ENCODE data around the gene THSD7B.
"Not testable (repeated sequence)": the region's sequence is repeated elsewhere in the genome, so short reads cannot be mapped to it uniquely, and the experiment has no call there.

Gene THSD7B

GRCh38 chr2:137049518-137049917 lies 284.2 kb downstream of the THSD7B start:
- no peak for DNase-seq
- no peaks in the 10 kb centered on the region for H3K9me3 ChIP-seq (ENCODE audit: control insufficient read depth, low read length)
- no peak overlapping the region for H3K4me3 ChIP-seq (ENCODE audit: insufficient read depth, low read depth, low read length, poor library complexity, severe bottlenecking)
- no peaks in the 10 kb centered on the region for H3K27me3 ChIP-seq (replicated peaks; ENCODE audit: control insufficient read depth, insufficient read depth, low read length, poor library complexity, severe bottlenecking)
- H3K4me1 ChIP-seq (ENCODE audit: control insufficient read depth, insufficient read depth, low read length, poor library complexity, severe bottlenecking) = no peaks in the 10 kb centered on the region
- H3K27ac ChIP-seq (ENCODE audit: insufficient read depth, low read length, poor library complexity, severe bottlenecking) = no peak overlapping the region
- H3K36me3 ChIP-seq (ENCODE audit: control insufficient read depth, insufficient read depth, low read length) = no peaks in the 10 kb centered on the region

GRCh38 chr2:137050949-137051348 lies 285.6 kb downstream of the THSD7B start:
- no peaks in the 10 kb centered on the region for H3K4me1 ChIP-seq (ENCODE audit: control insufficient read depth, insufficient read depth, low read length, poor library complexity, severe bottlenecking)
- DNase-seq = no peak

GRCh38 chr2:137051778-137052398 lies 286.5 kb downstream of the THSD7B start:
- no peak for DNase-seq
- Histone ChIP-seq H3K36me3 (ENCODE audit: control insufficient read depth, insufficient read depth, low read length) (no peaks in the 10 kb centered on the region), H3K27me3 (replicated peaks; ENCODE audit: control insufficient read depth, insufficient read depth, low read length, poor library complexity, severe bottlenecking) (no peaks in the 10 kb centered on the region), H3K4me1 (ENCODE audit: control insufficient read depth, insufficient read depth, low read length, poor library complexity, severe bottlenecking) (no peaks in the 10 kb centered on the region), H3K4me3 (ENCODE audit: insufficient read depth, low read depth, low read length, poor library complexity, severe bottlenecking) (no peak overlapping the region), H3K9me3 (ENCODE audit: control insufficient read depth, low read length) (no peaks in the 10 kb centered on the region), H3K27ac (ENCODE audit: insufficient read depth, low read length, poor library complexity, severe bottlenecking) (no peak overlapping the region)

More at GRCh38 chr2:137050949-137051348, 285.6 kb downstream of the THSD7B start:
- no peak overlapping the region for H3K27ac ChIP-seq (ENCODE audit: insufficient read depth, low read length, poor library complexity, severe bottlenecking)
- H3K27me3 ChIP-seq (replicated peaks; ENCODE audit: control insufficient read depth, insufficient read depth, low read length, poor library complexity, severe bottlenecking) = no peaks in the 10 kb centered on the region
- H3K4me3 ChIP-seq (ENCODE audit: insufficient read depth, low read depth, low read length, poor library complexity, severe bottlenecking) = no peak overlapping the region
- no peaks in the 10 kb centered on the region for H3K9me3 ChIP-seq (ENCODE audit: control insufficient read depth, low read length)
- H3K36me3 ChIP-seq (ENCODE audit: control insufficient read depth, insufficient read depth, low read length) = no peaks in the 10 kb centered on the region

- Histone ChIP-seq H3K4me1 (ENCODE audit: control insufficient read depth, insufficient read depth, low read length, poor library complexity, severe bottlenecking) (no peaks in the 10 kb centered on the region), H3K27ac (ENCODE audit: insufficient read depth, low read length, poor library complexity, severe bottlenecking) (no peak overlapping the region), H3K27me3 (replicated peaks; ENCODE audit: control insufficient read depth, insufficient read depth, low read length, poor library complexity, severe bottlenecking) (no peaks in the 10 kb centered on the region), H3K36me3 (ENCODE audit: control insufficient read depth, insufficient read depth, low read length) (no peaks in the 10 kb centered on the region), H3K4me3 (ENCODE audit: insufficient read depth, low read depth, low read length, poor library complexity, severe bottlenecking) (no peak overlapping the region), H3K9me3 (ENCODE audit: control insufficient read depth, low read length) (no peaks in the 10 kb centered on the region)
- DNase-seq = no peak
Observed at GRCh38 chr2:137056704-137057103, 291.4 kb downstream of the THSD7B start.

DNA sequence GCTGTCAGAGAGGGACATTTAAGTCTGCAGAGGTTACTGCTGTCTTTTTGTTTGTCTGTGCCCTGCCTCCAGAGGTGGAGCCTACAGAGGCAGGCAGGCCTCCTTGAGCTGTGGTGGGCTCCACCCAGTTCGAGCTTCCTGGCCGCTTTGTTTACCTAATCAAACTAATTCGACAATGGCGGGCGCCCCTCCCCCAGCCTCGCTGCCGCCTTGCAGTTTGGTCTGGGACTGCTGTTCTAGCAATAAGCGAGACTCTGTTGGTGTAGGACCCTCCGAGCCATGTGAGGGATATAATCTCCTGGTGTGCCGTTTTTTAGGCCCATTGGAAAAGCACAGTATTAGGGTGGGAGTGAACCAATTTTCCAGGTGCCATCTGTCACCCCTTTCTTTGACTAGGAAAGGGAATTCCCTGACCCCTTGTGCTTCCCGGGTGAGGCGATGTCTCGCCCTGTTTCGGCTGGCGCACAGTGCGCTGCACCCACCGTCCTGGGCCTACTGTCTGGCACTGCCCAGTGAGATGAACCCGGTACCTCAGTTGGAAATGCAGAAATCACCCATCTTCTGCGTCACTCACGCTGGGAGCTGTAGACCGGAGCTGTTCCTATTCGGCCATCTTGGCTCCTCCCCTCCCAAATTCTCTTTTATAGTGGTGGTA lies 310.9 kb downstream of the THSD7B start:
- H3K4me3 ChIP-seq (ENCODE audit: insufficient read depth, low read depth, low read length, poor library complexity, severe bottlenecking); H3K27ac ChIP-seq (ENCODE audit: insufficient read depth, low read length, poor library complexity, severe bottlenecking); DNase-seq; H3K27me3 ChIP-seq (replicated peaks; ENCODE audit: control insufficient read depth, insufficient read depth, low read length, poor library complexity, severe bottlenecking); H3K36me3 ChIP-seq (ENCODE audit: control insufficient read depth, insufficient read depth, low read length); H3K4me1 ChIP-seq (ENCODE audit: control insufficient read depth, insufficient read depth, low read length, poor library complexity, severe bottlenecking); H3K9me3 ChIP-seq (ENCODE audit: control insufficient read depth, low read length): not testable (repeated sequence)

- Histone ChIP-seq H3K36me3 (ENCODE audit: control insufficient read depth, insufficient read depth, low read length) (no peaks in the 10 kb centered on the region), H3K27me3 (replicated peaks; ENCODE audit: control insufficient read depth, insufficient read depth, low read length, poor library complexity, severe bottlenecking) (no peaks in the 10 kb centered on the region), H3K4me1 (ENCODE audit: control insufficient read depth, insufficient read depth, low read length, poor library complexity, severe bottlenecking) (no peaks in the 10 kb centered on the region), H3K9me3 (ENCODE audit: control insufficient read depth, low read length) (no peaks in the 10 kb centered on the region), H3K27ac (ENCODE audit: insufficient read depth, low read length, poor library complexity, severe bottlenecking) (no peak overlapping the region), H3K4me3 (ENCODE audit: insufficient read depth, low read depth, low read length, poor library complexity, severe bottlenecking) (no peak overlapping the region)
- DNase-seq = no peak
Observed at GRCh38 chr2:137091704-137092103, 326.4 kb downstream of the THSD7B start.

GRCh38 chr2:137093116-137093515 lies 327.8 kb downstream of the THSD7B start:
- Histone ChIP-seq H3K27me3 (replicated peaks; ENCODE audit: control insufficient read depth, insufficient read depth, low read length, poor library complexity, severe bottlenecking) (no peaks in the 10 kb centered on the region), H3K36me3 (ENCODE audit: control insufficient read depth, insufficient read depth, low read length) (no peaks in the 10 kb centered on the region), H3K4me1 (ENCODE audit: control insufficient read depth, insufficient read depth, low read length, poor library complexity, severe bottlenecking) (no peaks in the 10 kb centered on the region), H3K4me3 (ENCODE audit: insufficient read depth, low read depth, low read length, poor library complexity, severe bottlenecking) (no peak overlapping the region), H3K9me3 (ENCODE audit: control insufficient read depth, low read length) (no peaks in the 10 kb centered on the region), H3K27ac (ENCODE audit: insufficient read depth, low read length, poor library complexity, severe bottlenecking) (no peak overlapping the region)
- DNase-seq = no peak

DNA sequence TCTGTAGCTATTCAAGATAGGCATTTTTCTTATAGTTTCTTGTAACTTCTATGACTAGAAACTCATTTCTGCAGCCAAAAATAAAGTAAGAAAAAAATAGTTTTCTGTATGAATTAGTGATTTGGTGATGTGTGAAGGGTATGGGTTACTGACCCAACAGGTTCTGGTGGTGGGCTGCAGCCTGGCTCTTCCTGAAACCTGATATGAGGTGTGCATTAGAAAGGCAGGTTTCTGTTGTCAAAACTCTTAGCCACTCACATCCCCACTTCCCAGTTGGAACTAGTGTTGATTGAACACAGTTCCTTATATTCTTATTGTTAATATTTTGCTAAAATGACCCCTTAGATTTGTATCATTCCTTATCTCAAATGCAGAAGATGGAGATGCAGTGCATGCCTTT lies 330.8 kb downstream of the THSD7B start:
- Histone ChIP-seq H3K4me3 (ENCODE audit: insufficient read depth, low read depth, low read length, poor library complexity, severe bottlenecking) (no peak overlapping the region), H3K27me3 (replicated peaks; ENCODE audit: control insufficient read depth, insufficient read depth, low read length, poor library complexity, severe bottlenecking) (no peaks in the 10 kb centered on the region), H3K27ac (ENCODE audit: insufficient read depth, low read length, poor library complexity, severe bottlenecking) (no peak overlapping the region), H3K4me1 (ENCODE audit: control insufficient read depth, insufficient read depth, low read length, poor library complexity, severe bottlenecking) (no peaks in the 10 kb centered on the region), H3K36me3 (ENCODE audit: control insufficient read depth, insufficient read depth, low read length) (no peaks in the 10 kb centered on the region), H3K9me3 (ENCODE audit: control insufficient read depth, low read length) (no peaks in the 10 kb centered on the region)
- no peak for DNase-seq

DNA sequence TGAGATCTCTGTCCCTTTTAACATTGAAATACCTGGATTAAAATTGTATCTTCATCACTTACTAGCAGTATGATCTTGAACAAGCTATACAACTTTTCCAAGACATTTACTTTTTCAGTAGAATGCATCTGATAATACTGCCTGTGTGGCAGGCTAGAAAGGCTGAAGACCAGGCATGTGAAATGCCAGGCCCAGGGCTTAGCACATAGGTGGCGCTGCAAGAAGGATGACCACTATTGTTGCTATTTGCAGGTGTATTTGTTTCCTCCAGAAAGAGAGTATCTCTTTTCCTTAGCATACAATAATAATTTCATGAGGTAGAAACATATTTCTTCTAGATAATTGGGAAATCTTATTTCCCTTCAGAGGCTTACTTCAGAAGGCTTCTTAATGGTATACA lies 331.3 kb downstream of the THSD7B start:
- H3K36me3 ChIP-seq (ENCODE audit: control insufficient read depth, insufficient read depth, low read length) = no peaks in the 10 kb centered on the region
- no peak overlapping the region for H3K4me3 ChIP-seq (ENCODE audit: insufficient read depth, low read depth, low read length, poor library complexity, severe bottlenecking)
- H3K27ac ChIP-seq (ENCODE audit: insufficient read depth, low read length, poor library complexity, severe bottlenecking) = no peak overlapping the region
- no peaks in the 10 kb centered on the region for H3K27me3 ChIP-seq (replicated peaks; ENCODE audit: control insufficient read depth, insufficient read depth, low read length, poor library complexity, severe bottlenecking)
- no peak for DNase-seq
- no peaks in the 10 kb centered on the region for H3K9me3 ChIP-seq (ENCODE audit: control insufficient read depth, low read length)
- H3K4me1 ChIP-seq (ENCODE audit: control insufficient read depth, insufficient read depth, low read length, poor library complexity, severe bottlenecking) = no peaks in the 10 kb centered on the region

- H3K4me3 ChIP-seq (ENCODE audit: insufficient read depth, low read depth, low read length, poor library complexity, severe bottlenecking); H3K27me3 ChIP-seq (replicated peaks; ENCODE audit: control insufficient read depth, insufficient read depth, low read length, poor library complexity, severe bottlenecking); H3K9me3 ChIP-seq (ENCODE audit: control insufficient read depth, low read length); H3K4me1 ChIP-seq (ENCODE audit: control insufficient read depth, insufficient read depth, low read length, poor library complexity, severe bottlenecking); DNase-seq; H3K27ac ChIP-seq (ENCODE audit: insufficient read depth, low read length, poor library complexity, severe bottlenecking); H3K36me3 ChIP-seq (ENCODE audit: control insufficient read depth, insufficient read depth, low read length): not testable (repeated sequence)
Observed at GRCh38 chr2:137101814-137102213, 336.5 kb downstream of the THSD7B start.
